HG03342 (cell line): ENCODE measurements around the gene METRNL.
"Not testable (repeated sequence)": the region's sequence is repeated elsewhere in the genome, so short reads cannot be mapped to it uniquely, and the experiment has no call there.

Source experiments
- ATAC-seq: cut with Tn5 transposase; IDR thresholded peaks from one replicate; pipeline ENCODE4 v1.9.1; 2021; ENCODE audit warnings: mild to moderate bottlenecking, moderate library complexity; ENCODE audit not compliant: unreplicated experiment

Gene METRNL

GRCh38 chr17:83065660-83066542 lies 13.5 kb upstream of the METRNL start:
- no peak for ATAC-seq

GRCh38 chr17:83066543-83066890 lies 12.9 kb upstream of the METRNL start:
- ATAC-seq: not testable (repeated sequence)

- ATAC-seq: no peak
These were observed 12.2 kb upstream of the METRNL start for GRCh38 chr17:83067071-83067717.

GRCh38 chr17:83067718-83068261 lies 11.6 kb upstream of the METRNL start:
- no peak for ATAC-seq

GRCh38 chr17:83068641-83069570 lies 10.5 kb upstream of the METRNL start:
- no peak for ATAC-seq

GRCh38 chr17:83069571-83069906 lies 9.9 kb upstream of the METRNL start:
- ATAC-seq: no peak

GRCh38 chr17:83069931-83070742 lies 9.3 kb upstream of the METRNL start:
- no peak for ATAC-seq

GRCh38 chr17:83070800-83071341 lies 8.5 kb upstream of the METRNL start:
- ATAC-seq: no peak

GRCh38 chr17:83071365-83071764 lies 8.0 kb upstream of the METRNL start:
- no peak for ATAC-seq

- ATAC-seq: no peak
These were observed 7.3 kb upstream of the METRNL start for GRCh38 chr17:83071966-83072562.

GRCh38 chr17:83072600-83073358 lies 6.6 kb upstream of the METRNL start:
- no peak for ATAC-seq

- ATAC-seq: no peak
These were observed 5.9 kb upstream of the METRNL start for GRCh38 chr17:83073389-83074063.

- ATAC-seq: no peak
These were observed 4.8 kb upstream of the METRNL start for GRCh38 chr17:83074486-83075223.

- no peak for ATAC-seq
These were observed 4.0 kb upstream of the METRNL start for GRCh38 chr17:83075270-83075880.

- ATAC-seq: no peak
These were observed 2.5 kb upstream of the METRNL start for GRCh38 chr17:83076938-83077337.

GRCh38 chr17:83077411-83077810 lies 2.0 kb upstream of the METRNL start:
- no peak for ATAC-seq

- no peak for ATAC-seq
These were observed 1.5 kb upstream of the METRNL start for GRCh38 chr17:83077939-83078338.
